ENCODE data around the gene TJAP1. TPM values are rescaled to one million over a fixed set of nuclear protein-coding genes. Genes with fewer than 3 reads are reported as not detected.

The TJAP1 gene
- total and polyA plus RNA-seq, 8 donors, result 24.5 to 46.9 (median 37.5) TPM

DNA sequence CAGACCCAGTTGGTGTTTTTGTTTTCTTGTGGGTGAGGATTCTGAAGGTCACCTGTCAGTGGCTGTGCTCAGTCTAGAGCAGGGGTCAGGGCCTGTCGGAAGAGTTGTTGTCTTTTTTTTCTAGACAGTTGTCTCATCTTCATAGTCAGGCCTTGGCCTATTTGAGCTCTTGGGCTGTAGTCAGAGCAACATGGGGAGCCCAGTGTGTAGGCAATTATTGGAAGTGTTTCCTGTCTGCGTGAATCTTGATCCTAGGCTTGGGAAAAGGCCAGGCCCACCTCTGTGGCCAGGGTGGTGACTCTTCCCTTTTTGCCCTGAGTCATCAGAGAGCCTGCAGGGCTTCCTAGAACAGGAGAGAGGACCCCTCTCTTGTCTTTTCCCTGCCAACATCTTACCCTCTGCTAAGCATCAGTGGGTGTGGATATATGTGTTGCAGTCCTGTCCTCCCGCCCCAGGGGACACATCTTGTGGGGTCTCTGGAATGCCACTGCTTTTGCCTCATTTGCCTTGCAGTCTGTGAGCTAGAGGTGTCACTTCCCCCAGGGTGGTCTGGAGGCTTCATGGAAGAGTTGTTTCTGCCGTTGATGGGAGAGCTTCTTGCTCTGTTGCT, 11.4 kb downstream of the TJAP1 start:
- H3K27ac ChIP-seq, result no peak overlapping the region
- H3K27me3 ChIP-seq, result no peaks in the 10 kb centered on the region
- peaks cover 0 to 17% of the 10 kb centered on the region in 2 donors for H3K36me3 ChIP-seq
- no peak for TF ChIP-seq CTCF (IDR thresholded peaks at IDR 0.05)
- no peak for DNase-seq
- intact Hi-C loops (cut with DNase I), result no loop called here
- no peaks in the 10 kb centered on the region for H3K9me3 ChIP-seq
- no peak overlapping the region for H3K4me3 ChIP-seq
- no peak for ATAC-seq
- H3K4me1 ChIP-seq, result peaks cover 12 to 15% of the 10 kb centered on the region in 2 donors

DNA sequence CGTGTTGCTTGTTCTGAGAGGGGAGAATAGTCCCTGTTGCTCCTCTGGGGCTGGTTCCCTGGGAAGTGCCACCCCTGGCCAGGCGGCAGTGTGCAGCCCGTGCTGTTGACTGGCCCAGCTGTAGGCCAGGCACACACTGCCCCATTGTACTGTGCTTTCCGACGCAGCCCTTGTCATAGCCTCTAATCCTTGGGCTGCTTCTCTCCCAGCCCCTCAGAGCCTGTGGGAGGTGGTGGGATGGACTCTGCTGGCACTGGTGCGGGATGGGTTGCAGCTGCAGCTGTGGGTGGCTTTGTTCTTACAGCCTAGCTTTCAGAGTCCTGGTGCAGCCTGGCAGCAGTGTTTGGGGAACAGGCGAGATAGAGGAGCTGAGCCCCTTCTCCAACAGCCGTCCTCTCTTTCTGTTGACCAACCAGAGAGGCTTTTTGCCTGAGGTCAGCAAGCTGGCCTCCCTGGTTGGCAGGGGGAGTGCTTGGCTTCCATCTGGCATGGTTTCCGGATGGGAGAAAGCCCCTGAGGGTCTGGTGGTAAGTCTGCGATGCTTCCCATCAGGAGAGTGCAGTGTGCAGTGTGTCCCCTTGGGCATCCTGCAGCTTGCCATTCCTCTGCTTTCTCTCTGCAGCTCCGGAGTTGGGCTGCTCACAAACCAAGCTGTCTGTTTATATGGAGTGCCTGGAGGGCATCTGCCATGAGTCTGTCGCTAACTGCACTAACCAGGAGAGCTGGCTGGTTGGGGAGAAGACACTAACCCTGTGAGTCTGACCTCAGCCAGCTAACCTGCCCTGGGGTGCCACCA, 12.1 kb downstream of the TJAP1 start:
- no peak for TF ChIP-seq CTCF (IDR thresholded peaks at IDR 0.05)

GRCh38 chr6:43490523-43490939, 13.2 kb downstream of the TJAP1 start:
- Histone ChIP-seq H3K27ac (no peak overlapping the region), H3K27me3 (no peaks in the 10 kb centered on the region), H3K36me3 (peaks cover 0 to 18% of the 10 kb centered on the region in 2 donors), H3K4me3 (no peak overlapping the region), H3K9me3 (no peaks in the 10 kb centered on the region), H3K4me1 (peaks cover 12 to 27% of the 10 kb centered on the region in 2 donors)
- TF ChIP-seq CTCF (IDR thresholded peaks at IDR 0.05), result no peak
- DNase-seq, result no peak
- intact Hi-C loops (cut with DNase I), result loop anchor here in 1 of 2 donors (5.0 kb wide), 1 partner anchor 33 kb away; the partner anchor contains the start of gene DLK2
- ATAC-seq, result no peak

More for the DNA sequence above, 12.1 kb downstream of the TJAP1 start:
- no peak for ATAC-seq
- Histone ChIP-seq H3K36me3 (peaks cover 0 to 18% of the 10 kb centered on the region in 2 donors), H3K4me1 (peaks cover 12 to 17% of the 10 kb centered on the region in 2 donors), H3K27me3 (no peaks in the 10 kb centered on the region), H3K4me3 (no peak overlapping the region), H3K27ac (no peak overlapping the region), H3K9me3 (no peaks in the 10 kb centered on the region)
- DNase-seq, result no peak
- intact Hi-C loops (cut with DNase I), result loop anchor here in 1 of 2 donors (5.0 kb wide), 1 partner anchor 32 kb away; the partner anchor contains the start of gene DLK2

DNA sequence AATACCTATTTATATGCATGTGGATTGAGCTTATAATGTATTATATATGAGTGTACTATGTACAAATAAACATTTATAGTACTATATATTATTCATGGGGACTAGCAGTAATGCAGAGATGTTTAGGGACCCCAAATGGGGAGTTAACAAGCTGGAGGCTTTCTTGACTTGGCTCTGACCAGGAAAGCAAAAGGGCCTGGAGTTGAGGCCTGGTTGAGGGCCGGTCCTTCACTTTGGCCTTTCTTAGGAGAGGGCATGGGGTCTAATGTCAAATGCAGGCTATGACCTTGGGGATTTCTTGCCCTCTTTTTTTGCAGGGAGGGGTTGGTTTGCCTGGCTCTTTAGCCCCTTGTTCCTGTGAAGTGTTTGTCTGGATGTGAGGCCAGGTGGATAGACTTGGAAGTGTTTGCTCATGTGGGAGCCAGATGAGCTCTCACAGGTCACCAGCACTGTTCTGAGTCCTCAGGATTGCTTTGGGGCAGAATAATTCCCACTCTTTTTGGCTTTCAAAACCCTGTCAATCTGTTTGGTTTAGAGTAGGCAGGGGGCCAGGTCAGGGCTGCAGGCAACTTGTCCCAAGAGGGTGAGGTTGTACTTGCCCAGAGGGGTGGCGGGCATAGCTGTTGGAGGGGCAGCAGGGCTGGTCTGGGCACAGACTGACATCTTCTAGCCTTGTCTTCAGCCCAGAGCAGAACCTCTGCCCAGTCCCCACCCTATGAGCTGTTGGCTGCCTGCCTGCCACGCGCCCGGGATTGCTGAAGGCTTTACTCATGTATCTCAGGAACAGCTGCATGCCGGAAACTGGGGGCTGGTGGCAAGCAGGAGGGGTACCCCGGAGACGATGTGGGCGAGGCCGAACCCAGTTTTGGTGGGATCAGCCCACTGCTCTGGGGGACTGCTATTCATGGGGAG, 14.6 kb downstream of the TJAP1 start:
- no peak for TF ChIP-seq CTCF (IDR thresholded peaks at IDR 0.05)
- peak overlapping the region in 1 of 2 donors; percentile 2 for H3K27ac ChIP-seq
- peak; percentile 85 for ATAC-seq
- peaks cover 0 to 9% of the 10 kb centered on the region in 2 donors for H3K36me3 ChIP-seq
- H3K9me3 ChIP-seq, result no peaks in the 10 kb centered on the region
- no peak overlapping the region for H3K4me3 ChIP-seq
- H3K4me1 ChIP-seq, result peaks cover 12 to 36% of the 10 kb centered on the region in 2 donors
- DNase-seq, result peak in 3 of 4 donors; percentile 60 to 89 (median 67)
- H3K27me3 ChIP-seq, result no peaks in the 10 kb centered on the region
- intact Hi-C loops (cut with DNase I), result loop anchor here in 1 of 2 donors (5.0 kb wide), 1 partner anchor 35 kb away; the partner anchor contains the start of gene DLK2

All from left lung (tissue), 10 donors.